Transverse colon (tissue), 4 donors: ENCODE measurements around the gene ZNF287.
A peak's percentile ranks its signal among the peaks of the same experiment; 100 is the strongest.

Experiments
- CTCF ChIP-seq, 5 experiments: fragments of 200-600 bp in 3 of 5; fragments of 450-650 bp in 2 of 5; sonication (generic) in 3 of 5; IDR thresholded peaks; 1 replicate in 2 of 5; 2 replicates in 3 of 5; pipeline ENCODE4 v1.5.1; 2016 to 2017; ENCODE audit warnings: antibody characterized with exemption in 5 of 5, inconsistent platforms in 3 of 5, mild to moderate bottlenecking in 2 of 5, moderate library complexity in 1 of 5
- EP300 ChIP-seq: sonication (generic); formaldehyde crosslinking; IDR thresholded peaks from one replicate; pipeline ENCODE4 v1.6.1; 2017; ENCODE audit warnings: antibody characterized with exemption, low read depth
- POLR2A ChIP-seq: fragments of 450-650 bp; IDR thresholded peaks from one replicate; pipeline ENCODE4 v1.6.1; 2016; ENCODE audit warnings: antibody characterized with exemption, mild to moderate bottlenecking, moderate library complexity
- POLR2AphosphoS5 ChIP-seq, 3 donors: sonication (generic); formaldehyde crosslinking; IDR thresholded peaks; one replicate each; pipeline ENCODE4 v1.6.1; 2016; ENCODE audit warnings: antibody characterized with exemption in 3 of 3

DNA sequence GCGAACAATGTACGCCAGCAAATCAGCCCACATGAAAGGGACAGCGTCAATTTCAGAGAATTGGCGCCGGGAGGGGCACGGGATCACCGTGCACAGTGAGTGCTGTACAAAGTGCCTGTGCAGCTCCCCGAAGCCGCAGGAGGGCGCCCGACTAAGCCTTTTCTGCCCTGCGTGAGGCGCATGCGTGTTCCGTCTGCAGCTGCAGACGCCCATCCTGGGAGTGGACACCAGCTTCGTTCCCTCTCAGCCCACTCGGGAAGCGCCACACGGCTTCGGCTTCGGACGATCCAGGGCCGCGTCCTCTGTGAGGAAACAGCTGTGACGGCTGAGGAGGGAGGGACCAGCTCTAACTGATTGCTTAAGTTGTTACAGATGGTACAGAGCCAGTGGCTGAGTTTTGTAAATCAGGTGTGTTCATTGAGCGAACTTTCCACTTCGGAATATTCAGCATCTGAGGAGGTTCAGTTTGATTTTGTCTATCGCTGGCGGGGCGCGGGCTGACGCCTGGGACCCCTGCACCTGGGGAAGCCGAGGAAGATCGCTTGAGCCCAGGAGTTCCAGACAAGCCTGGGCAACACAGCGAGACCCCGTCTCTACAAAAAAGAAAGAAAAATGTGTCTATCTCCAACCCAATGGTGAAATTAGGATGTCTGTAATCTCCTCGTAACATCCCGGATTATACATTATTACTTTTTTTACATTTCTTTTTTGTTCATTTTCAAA lies 15.4 kb upstream of the ZNF287 start:
- TF ChIP-seq CTCF (IDR thresholded peaks at IDR 0.05) (peak; percentile 75 to 89 (median 82)), POLR2A (no peak), EP300 (no peak), POLR2AphosphoS5 (IDR thresholded peaks at IDR 0.05) (peak in 2 of 3 donors; percentile 17 to 38)
